GM19238 (cell line): ENCODE results near the gene SDR42E2.
A peak's percentile ranks its signal among the peaks of the same experiment; 100 is the strongest.
"Not testable (repeated sequence)": the region's sequence is repeated elsewhere in the genome, so short reads cannot be mapped to it uniquely, and the experiment has no call there.

Experiments used
- DNase-seq: peaks from one replicate; pipeline ENCODE4 v3.0.0; 2011; ENCODE audit warnings: low spot score; ENCODE audit not compliant: insufficient read length

SDR42E2 gene

GRCh38 chr16:22161999-22162655 is at the start of gene SDR42E2:
SDR42E2 (plus strand) TSS chr16:22162506; CDS start chr16:22165583, 3,077 bp downstream.
- DNase-seq = peak; percentile 34

GRCh38 chr16:22116095-22116700 is 46.1 kb upstream of the SDR42E2 start:
- DNase-seq = no peak

DNA sequence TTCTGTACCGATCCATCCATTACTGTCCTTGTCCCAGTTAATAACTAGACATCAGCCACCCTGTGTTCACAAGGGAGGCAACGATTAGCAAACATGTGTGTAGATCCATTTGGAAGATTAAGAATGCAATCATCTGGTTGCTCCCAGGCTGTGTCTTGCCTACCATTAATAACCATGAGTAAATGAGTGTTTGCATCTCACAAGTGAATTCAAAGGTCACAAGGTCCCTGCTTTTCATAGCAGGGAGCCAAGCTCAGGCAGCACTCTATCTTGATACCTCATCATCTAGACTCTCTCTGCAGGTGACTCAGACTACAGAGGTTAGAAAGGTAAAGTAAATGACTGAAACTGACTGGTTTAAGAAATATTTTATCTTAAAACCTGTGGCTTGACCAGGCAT is 44.7 kb upstream of the SDR42E2 start:
- DNase-seq = no peak

DNA sequence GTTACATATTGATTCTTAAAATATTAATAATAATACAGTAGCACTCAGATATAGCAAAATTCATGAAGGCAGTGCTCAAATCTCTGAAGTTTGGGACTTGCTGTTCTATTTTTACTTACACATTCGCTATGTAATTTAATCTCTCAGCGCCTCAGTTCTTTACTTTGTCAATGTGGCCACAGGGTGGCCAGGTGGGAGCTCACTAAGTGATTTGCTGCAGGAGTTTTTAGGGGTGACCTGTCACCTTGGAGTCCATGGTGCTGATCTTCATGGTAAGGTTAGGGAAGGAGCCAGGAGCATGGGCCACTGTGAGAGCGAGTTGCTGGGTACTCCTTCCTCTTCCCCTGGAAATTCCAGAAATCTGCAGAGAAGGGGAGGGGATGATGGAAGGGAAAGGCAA is 41.9 kb upstream of the SDR42E2 start:
- DNase-seq = no peak

GRCh38 chr16:22122239-22122638 is 40.1 kb upstream of the SDR42E2 start:
- no peak for DNase-seq

DNA sequence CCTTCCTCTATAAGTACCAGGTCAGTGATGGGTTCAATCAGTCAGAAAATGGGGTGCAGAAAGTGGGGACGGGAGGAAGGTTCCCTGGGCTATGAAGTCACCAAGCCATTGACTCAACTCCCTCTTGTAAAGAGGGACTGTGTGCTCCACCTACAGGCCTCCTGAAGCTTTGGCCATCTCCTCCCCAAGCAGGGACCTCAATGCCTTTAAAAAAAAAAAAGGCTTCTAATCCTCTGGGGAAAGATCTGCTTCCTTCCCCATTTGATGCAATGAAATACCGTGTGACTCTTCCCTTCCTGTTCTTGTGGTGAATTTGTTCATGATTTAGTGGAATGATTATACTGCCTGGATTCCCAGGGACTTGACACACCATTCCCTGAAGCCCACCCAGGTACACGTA is 39.2 kb upstream of the SDR42E2 start:
- DNase-seq = no peak

- no peak for DNase-seq
These were observed 38.4 kb upstream of the SDR42E2 start for GRCh38 chr16:22123759-22124490.

DNA sequence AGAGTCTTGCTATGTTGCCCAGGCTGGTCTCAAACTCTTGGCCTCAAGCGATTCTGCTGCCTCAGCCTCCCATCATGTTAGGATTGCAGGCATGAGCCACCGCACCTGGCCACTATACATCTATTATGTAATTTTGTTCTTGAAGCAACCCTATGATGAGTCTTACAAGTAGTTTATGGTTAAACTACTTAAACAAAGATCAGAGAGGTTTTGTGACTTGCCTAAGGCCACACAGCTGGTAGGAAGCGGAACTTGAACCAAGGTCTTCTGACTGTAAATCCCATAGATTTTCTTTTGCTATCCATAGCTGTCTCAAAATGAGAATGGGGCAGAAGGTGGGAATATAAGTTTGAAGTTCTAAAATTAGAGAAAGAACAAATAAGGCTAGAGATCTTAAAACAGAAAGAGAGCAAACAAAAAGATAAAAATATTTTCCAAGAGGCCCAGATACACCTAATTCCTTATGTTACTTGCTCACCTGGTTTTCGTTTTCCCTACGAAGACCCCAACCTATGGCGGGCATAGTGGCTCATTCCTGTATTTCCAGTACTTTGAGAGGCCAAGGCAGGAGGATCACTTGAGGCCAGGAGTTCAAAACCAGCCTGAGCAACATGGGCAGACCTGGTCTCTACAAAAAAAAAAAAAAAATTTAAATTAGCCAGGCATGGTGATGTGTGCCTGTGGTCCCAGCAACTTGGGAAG is 37.6 kb upstream of the SDR42E2 start:
- DNase-seq = no peak

GRCh38 chr16:22126037-22126558 is 36.2 kb upstream of the SDR42E2 start:
- DNase-seq = no peak

DNA sequence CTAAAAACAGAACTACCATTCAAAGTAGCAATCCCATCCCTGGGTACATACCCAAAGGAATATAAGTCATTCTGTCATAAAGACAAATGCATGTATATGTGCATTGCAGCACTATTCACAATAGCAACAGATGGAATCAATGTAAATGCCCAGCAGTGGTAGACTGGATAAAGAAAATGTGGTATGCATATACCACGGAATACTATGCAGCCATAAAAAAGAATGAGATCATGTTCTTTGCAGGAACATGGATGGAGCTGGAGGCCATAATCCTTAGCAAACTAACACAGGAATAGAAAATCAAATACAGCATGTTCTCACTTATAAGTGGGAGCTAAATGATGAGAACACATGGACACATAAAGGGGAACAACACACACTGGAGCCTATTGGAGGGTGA is 33.8 kb upstream of the SDR42E2 start:
- DNase-seq = not testable (repeated sequence)

DNA sequence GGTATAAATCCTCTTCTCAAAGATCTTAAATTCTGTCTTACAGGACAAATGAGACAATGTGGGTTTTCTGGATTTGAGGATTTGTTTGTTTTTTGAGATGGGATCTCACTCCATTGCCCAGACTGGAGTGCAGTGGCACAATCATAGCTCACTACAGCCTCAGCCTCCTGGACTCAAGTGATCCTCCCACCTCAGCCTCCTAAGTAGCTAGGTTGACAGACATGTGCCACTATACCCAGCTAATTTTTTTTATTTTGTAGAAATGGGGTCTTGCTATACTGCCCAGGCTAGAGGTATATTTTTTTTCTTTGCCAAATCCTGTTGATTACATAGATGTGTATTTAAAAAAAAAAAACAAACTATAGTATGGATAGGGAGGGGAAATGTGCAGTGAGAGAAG is 31.8 kb upstream of the SDR42E2 start:
- DNase-seq = no peak

- DNase-seq = no peak
These were observed 29.5 kb upstream of the SDR42E2 start for GRCh38 chr16:22132801-22133200.

DNA sequence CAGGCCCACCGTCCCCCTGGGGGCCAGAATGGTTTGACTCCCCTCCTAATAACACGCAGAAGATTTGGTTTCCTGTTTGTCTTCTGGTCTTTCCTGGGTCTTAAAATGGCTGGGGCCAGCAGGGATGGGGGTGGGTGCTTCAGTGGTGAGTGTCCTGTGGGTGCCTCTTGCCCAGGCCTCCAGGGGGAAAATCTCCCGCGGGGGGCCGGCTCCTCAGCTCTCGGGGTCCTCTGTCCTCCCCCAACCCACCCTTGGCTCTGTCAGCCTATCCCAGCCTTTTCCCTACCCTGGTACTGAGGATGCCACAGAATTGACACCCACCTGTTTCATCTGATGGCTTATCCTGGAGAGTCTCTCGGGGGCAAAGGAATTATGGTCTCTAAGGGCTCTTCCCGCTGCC is 23.8 kb upstream of the SDR42E2 start:
- no peak for DNase-seq

DNA sequence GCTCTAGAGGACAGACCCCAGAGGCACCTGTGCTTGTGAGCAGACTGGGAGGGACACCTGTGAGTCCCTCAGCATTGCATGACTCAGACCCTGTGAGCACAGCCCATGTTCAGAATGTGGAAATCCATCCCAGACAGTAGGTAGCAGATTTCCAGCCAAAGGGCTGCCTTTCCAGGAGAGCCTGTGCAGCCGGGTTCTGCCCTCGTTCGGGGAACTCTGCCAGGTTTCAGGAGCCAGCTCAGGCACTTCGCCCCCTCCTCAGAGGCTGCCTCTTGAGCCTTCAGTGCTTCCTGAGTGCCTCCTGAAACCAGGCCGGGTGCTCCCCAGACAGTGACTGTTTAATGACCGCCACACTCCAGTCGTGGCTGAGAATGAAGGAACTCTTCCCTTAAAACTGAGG is 23.3 kb upstream of the SDR42E2 start:
- DNase-seq = no peak

GRCh38 chr16:22139732-22140131 is 22.6 kb upstream of the SDR42E2 start:
- no peak for DNase-seq

- DNase-seq = no peak
These were observed 20.5 kb upstream of the SDR42E2 start for GRCh38 chr16:22141767-22142166.

DNA sequence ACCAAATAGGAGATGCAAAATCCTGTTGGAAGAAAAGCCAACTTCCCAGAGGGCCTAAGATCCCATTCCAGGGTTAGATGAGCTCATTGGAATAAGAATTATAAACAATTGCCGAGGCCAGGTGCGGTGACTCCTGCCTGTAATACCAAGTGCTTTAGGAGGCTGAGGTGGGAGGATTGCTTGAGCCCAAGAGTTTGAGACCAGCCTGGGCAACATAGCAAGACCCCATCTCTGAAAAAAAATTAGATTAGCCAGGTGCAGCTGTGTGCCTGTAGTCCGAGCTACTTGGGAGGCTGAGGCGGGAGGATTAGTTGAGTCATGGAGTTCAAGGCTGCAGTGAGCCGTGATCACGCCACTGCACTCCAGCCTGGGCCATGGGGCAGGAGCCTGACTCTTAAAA is 17.8 kb upstream of the SDR42E2 start:
- no peak for DNase-seq

DNA sequence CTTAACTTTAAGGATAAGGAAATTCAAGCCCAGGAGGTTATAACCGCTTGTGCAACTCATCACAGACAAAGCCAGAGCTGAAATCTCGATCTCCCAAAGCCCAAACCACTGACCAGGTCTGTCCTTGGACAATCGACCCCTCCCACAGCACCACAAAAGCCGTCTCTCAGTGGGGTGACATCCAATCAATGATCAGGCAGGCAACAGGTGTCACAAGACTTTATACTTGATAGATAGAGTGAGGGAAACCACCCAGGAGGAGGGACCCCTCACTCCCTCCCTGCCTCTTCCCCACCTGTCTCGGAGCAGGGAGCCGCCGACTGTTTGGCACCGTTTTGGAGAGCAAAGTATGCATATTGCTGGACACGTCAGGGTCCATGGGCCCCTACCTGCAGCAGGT is 14.5 kb upstream of the SDR42E2 start:
- DNase-seq = no peak

DNA sequence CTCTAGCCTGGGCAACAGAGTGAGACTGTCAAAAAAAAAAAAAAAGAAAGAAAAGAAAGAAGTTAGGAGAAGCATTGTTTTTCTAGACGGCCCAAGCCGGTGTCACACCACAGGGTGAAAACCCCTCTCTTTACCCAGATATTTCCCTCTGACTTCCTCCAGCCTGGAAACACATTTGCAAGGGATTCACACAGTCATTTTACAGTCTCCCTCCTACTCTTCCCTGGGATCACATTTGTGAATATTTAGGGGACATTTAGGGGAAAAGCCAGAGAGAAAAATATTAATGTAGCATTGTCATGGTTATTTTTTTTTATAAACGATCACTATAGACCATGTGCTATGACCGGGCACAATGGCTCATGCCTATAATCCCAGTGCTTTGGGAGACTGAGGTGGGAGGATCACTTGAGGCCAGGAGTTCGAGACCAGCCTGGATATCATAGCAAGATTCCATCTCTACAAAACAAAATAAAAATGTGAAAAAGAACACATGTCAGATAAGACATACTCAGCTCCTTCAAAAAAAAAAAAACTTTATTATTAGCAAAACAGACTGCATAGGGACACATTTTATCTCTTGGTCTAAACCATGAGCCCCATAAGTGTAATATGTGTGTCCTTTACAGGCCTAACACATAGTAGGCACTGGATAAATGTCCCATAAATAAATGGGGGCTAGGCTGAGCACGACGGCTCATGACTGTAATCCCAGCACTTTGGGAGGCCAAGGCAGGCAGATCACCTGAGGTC is 10.9 kb upstream of the SDR42E2 start:
- no peak for DNase-seq

- DNase-seq = no peak
These were observed 10.0 kb upstream of the SDR42E2 start for GRCh38 chr16:22152316-22152715.

DNA sequence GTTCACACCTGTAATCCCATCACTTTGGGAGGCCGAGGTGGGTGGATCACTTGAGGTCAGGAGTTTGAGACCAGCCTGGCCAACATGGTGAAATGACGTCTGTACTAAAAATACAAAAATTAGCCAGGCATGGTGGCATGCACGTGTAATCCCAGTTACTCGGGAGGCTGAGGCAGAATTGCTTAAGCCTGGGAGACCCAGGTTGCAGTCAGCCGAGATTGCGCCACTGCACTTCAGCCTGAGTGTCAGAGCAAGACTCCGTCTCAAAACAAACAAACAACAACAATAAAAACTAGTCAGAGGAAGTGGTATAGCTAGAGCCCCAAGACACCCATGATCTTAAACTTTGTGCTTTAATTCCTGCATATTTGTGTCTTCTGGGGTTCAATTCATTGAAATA is 9.2 kb upstream of the SDR42E2 start:
- DNase-seq = not testable (repeated sequence)
